Activated T-cell treated with anti-CD3 and anti-CD28 coated beads for 4 hours (primary cell): ENCODE data around the gene EBLN1.

Source experiments
- DNase-seq: peaks from one replicate; pipeline ENCODE4 v3.0.0-alpha.2; 2020

The EBLN1 gene

DNA sequence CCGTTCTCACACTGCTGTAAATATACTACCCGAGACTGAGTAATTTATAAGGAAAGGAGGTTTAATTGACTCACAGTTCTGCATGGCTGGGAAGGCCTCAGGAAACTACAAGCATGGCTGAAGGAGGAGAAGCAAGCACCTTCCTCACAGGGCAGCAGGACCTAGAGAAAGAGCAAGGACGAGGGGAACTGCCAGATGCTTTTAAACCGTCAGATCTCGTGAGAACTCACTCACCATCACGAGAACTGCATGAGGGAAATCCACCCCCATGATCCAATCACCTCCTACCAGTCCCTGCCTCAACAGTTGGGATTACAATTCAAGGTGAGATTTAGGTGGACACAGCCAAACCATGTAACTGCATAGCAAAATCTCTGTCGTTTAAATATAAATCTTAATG is at the start of gene EBLN1:
TSS of gene EBLN1 (minus strand) at position 174 of the 400 bp plus-strand sequence. CDS start 8,032 bp downstream, outside the sequence.
- no peak for DNase-seq

DNA sequence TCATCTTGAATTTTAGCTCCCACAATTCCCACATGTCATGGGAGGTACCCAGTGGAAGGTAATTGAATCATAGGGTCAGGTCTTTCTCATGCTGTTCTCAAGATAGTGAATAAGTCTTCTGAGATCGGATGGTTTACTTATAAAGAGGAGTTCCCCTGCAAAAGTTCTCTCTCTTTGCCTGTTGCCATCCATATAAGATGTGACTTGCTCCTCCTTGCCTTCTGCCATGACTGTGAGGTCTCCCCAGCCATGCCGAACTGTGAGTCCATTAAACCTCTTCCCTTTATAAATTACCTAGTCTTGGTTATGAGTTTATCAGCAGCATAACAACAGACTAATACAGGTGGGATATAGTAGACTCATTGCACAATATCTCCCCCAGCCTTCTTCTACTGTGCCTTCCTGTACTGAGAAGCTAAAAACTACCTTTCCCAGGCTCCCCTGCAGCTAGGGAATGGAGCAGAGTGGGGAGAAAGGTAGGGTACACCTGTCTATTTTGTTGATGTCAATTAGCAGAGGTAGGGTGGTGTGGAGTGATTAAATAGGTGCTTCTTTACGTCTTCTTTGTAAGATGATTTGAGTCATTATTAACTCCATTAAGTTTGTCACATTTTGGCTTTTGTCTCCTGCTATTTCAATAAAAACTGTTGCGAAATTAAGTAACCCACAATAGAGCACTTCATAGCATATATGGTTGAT is 48.2 kb upstream of the EBLN1 start:
- DNase-seq: no peak

DNA sequence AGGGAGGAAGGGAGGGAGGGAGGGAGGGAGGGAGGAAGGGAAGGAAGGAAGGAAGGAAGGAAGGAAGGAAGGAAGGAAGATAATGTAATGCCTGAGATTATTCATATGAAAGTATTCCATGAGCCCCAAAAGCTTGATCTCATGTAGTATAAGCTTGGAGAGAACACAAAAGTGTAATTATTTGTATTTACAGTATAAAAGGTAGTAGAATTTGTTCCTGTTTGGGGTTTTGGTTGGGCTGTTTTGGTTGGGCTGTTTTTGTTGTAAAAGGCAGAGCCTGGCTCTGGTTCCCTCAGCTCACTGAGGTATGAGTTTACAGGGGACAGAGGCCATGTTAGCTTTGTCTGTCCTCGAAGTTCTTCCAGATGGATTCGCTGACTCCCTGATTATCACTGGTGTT is 45.3 kb upstream of the EBLN1 start:
- no peak for DNase-seq

GRCh38 chr10:22259280-22259679 is 41.5 kb upstream of the EBLN1 start:
- DNase-seq: no peak

DNA sequence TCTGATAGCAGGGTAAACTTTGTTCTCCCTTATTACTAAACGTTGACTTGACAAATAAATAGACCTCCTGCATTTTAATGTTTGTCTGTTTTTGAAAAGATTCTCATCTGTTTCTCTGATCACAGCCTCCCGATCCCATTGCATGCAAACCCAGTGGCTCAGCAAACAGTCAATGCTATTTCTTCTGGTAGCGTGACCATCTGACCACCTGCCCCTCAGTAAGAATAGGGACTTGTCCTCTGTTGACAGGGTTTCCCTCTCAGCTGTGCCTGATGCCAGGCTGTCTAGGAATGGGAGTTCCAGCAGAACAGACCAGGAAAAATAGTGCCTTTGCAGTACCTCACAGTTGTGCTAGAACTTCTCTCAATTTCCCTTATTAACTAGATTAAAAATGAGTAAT is 40.7 kb upstream of the EBLN1 start:
- no peak for DNase-seq

DNA sequence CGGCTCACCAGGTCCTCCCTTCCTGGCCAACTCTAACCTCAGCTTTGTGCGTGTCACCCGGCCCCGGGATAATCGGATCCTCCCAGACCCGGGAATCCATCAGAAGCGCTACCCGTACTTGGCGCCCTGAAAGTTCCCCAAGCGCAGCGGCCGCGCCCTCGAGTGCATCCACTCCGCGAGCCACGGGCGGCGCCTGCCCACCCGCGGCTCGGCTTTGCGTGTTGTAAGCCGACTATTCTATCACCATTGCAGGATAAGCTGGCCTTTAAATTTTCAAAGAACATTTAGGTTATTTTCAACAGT is 35.7 kb upstream of the EBLN1 start:
- DNase-seq: peak; percentile 24

- peak; percentile 31 for DNase-seq
Measured at GRCh38 chr10:22252801-22253579, 35.2 kb upstream of the EBLN1 start.

- peak; percentile 38 for DNase-seq
Measured at GRCh38 chr10:22252224-22252800, 34.5 kb upstream of the EBLN1 start.

DNA sequence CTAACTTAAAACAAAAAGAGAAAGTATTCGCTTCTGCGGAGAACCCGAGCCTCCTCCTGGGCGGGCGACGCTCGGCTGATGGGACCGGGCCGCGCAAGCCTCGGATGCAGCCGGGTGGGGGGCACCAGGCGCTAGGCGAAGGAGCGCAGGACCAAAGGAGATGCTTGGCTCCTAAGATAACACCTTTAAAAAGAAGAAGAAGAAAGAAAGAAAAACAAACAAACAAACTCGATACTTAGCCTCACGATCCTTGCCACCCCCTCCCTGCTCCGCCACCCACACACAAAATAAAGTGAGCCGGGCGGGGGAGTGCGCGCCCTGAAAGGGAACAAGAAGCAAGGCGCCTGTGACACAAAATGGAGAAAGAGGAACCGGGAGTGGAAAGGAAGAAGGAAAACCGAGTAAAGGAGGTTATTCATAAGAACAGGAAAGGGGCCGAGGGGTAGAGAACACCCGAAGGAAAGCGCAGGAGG is 34.0 kb upstream of the EBLN1 start:
- DNase-seq: peak; percentile 74

DNA sequence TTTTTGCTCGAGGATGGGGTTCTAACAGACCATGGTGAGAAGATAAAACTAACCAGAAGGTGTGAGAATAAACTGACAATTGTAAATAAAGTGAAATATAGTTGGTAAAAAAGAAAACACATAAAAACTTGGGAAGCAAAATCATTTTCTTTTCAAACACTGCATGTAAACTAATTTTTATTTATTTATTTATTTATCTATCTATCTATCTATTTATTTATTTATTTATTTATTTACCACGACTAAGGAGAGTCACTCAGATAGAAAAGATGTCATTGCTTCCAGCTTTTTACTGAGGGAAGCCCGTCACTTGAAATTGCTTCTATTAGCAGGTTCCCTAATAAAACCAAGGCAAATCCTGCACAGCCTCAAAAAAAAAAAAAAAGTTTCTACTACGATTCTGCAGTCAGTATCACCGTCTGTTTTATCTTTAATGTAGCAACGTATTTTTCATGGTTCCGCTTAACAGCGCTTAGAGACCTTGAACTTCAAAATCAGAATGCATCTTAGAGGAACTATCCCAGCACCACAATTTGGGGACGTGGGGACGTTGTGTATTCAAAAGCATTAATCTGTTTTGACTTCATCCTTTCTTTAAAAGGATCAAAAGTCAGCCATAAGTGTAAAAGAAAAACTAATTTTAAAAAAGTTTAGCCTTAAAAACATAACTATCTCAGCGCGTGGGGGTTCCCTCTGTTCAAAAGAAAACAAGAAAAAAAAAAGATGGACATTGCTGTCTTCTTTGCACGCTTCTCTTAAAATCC is 33.3 kb upstream of the EBLN1 start:
- DNase-seq: no peak

- DNase-seq: no peak
Measured at GRCh38 chr10:22247636-22248035, 29.8 kb upstream of the EBLN1 start.

DNA sequence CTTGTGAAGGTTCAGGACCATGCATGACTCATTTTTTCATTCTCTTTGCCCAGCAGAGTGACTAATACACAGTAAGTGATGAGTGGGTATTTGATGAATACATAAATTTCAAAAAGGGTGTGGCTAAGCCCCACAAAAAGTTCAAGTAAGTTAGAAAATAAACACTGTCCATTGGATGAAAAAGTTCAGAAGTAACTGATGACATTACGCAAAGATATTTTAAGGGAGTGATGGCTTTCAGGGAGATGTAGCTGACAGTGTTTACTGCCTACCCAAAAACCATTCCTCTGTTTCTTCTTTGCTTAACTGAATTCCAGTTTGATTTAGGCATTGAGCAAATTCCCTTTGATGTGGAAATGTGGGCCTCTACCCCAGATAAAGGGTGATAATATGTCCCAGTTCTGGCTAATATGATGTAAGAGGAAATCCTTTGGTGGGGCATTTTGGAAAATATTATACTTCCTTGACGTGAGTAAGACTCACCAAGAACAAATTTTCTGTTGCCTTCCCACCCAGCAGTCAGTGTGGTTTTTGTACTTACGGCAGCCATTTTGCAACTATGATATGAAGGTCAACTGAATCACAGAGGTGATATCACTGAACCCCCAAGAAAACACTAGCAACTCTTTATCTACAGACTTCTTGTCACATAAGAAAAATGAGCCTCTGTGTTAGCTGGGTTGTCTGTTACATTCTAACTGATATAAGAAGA is 29.0 kb upstream of the EBLN1 start:
- DNase-seq: peak; percentile 37

- DNase-seq: no peak
Measured at GRCh38 chr10:22245567-22245966, 27.8 kb upstream of the EBLN1 start.

- DNase-seq: no peak
Measured at GRCh38 chr10:22244855-22245254, 27.0 kb upstream of the EBLN1 start.

GRCh38 chr10:22244001-22244400 is 26.2 kb upstream of the EBLN1 start:
- DNase-seq: no peak

GRCh38 chr10:22243321-22243720 is 25.5 kb upstream of the EBLN1 start:
- no peak for DNase-seq

GRCh38 chr10:22231260-22231659 is 13.4 kb upstream of the EBLN1 start:
- no peak for DNase-seq

DNA sequence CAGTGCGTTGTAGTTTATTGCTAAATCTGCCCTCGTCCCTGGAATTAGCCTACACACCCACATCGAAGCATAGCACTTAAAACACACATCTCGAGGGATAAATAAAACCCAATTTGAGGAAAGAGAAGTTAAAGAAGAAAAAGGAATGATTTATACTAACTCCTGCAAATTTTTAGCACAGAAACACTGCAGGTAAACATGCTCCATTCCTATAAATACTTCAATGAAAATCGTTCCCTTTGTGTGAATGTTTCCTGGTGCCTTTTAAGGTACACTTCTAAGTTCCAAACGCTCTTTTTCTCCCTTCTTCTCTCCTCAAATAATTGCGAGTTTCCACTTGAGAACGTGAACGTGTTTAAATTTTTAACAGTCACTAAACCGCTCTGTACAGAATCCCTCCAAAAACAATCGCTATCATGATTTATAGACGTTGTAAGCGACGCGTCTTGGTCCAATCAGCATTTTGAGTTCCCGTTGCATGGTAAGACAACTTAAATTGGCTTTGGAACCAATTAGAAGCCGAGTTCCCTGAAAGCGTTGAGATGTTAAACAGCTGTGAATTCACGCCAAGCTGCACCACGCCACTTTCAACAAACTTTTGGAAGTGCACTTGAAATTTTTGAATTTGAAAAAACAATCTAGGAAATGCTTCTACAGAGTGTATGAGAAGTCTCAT is 12.5 kb upstream of the EBLN1 start:
- no peak for DNase-seq

GRCh38 chr10:22229802-22230157 is 12.0 kb upstream of the EBLN1 start:
- no peak for DNase-seq

- peak; percentile 83 for DNase-seq
Measured at GRCh38 chr10:22228943-22229801, 11.4 kb upstream of the EBLN1 start.
